Lower lobe of right lung (tissue), 2 donors: ENCODE results near the gene MYH15. TPM values are rescaled to one million over a fixed set of nuclear protein-coding genes. Genes with fewer than 3 reads are reported as not detected.

Experiments
- ATAC-seq, 2 donors: fragments of 200-7000 bp; cut with Tn5 transposase; one replicate each; pipeline ENCODE4 v1.9.1; 2020 to 2022; ENCODE audit warnings: mild to moderate bottlenecking in 2 of 2, moderate library complexity in 2 of 2
- DNase-seq: peaks from one replicate; pipeline ENCODE4 v3.0.0-alpha.2; 2020
- H3K27ac ChIP-seq: fragments of 200-600 bp; one replicate; pipeline ENCODE4 v1.8.0; 2022
- H3K27me3 ChIP-seq: fragments of 200-600 bp; one replicate; pipeline ENCODE4 v1.8.0; 2022; ENCODE audit warnings: low read depth
- H3K36me3 ChIP-seq: fragments of 200-600 bp; one replicate; pipeline ENCODE4 v1.8.0; 2022; ENCODE audit warnings: mild to moderate bottlenecking
- H3K4me1 ChIP-seq: fragments of 200-600 bp; one replicate; pipeline ENCODE4 v1.8.0; 2022
- H3K4me3 ChIP-seq: fragments of 200-600 bp; one replicate; pipeline ENCODE4 v1.8.0; 2022; ENCODE audit warnings: mild to moderate bottlenecking
- H3K9me3 ChIP-seq: fragments of 200-600 bp; one replicate; pipeline ENCODE4 v1.8.0; 2022
- CTCF ChIP-seq: fragments of 200-600 bp; IDR thresholded peaks from one replicate; pipeline ENCODE4 v1.8.0; 2022; ENCODE audit warnings: antibody characterized with exemption, mild to moderate bottlenecking
- intact Hi-C: fragments of 100-400 bp; cut with DNase I; formaldehyde crosslinking; loops from one replicate; pipeline ENCODE4 v1.11.0; 2022
- long read RNA-seq: library from polyadenylated mRNA; unstranded; transcript quantifications from one replicate; pipeline ENCODE4 v2.0.0, GENCODE V29; 2021
- total RNA-seq: library from RNA; stranded (reverse); fragmentation: NEBNext Ultra II Directional; extraction: Animal tissue kit (Norgen Biotek cat#: 25700); gene quantifications from one replicate; pipeline ENCODE4 v1.2.1, GENCODE V29; 2021
- donor health status: DM: no; HTN: yes; CAD: no; lungs with severe emphysema.

MYH15 gene
- 1.0 TPM for total RNA-seq
- long read RNA-seq, partial matches to known transcripts = 1 of 2 reads
- long read RNA-seq, other reads (novel, unspliced or antisense) = 1 of 2 reads

GRCh38 chr3:108510496-108510895 lies at the start of gene MYH15:
TSS of gene MYH15 (minus strand) at chr3:108510596. CDS start at chr3:108510530, 66 bp downstream.
- Histone ChIP-seq H3K4me3 (no peak within 1 kb of the TSS), H3K9me3 (no peaks in the 10 kb centered on the region), H3K27me3 (no peaks in the 10 kb centered on the region), H3K36me3 (no peaks in the 10 kb centered on the region), H3K27ac (no peak within 1 kb of the TSS), H3K4me1 (peaks cover 4% of the 10 kb centered on the region)
- intact Hi-C loops = no loop called here
- no peak for TF ChIP-seq CTCF
- ATAC-seq (no peak), DNase-seq (no peak)

GRCh38 chr3:108555966-108556581 lies 45.7 kb upstream of the MYH15 start:
- no peak for TF ChIP-seq CTCF
- no peaks in the 10 kb centered on the region for H3K9me3 ChIP-seq
- no peaks in the 10 kb centered on the region for H3K27me3 ChIP-seq
- no peaks in the 10 kb centered on the region for H3K36me3 ChIP-seq
- DNase-seq = no peak
- ATAC-seq = no peak
- no peak overlapping the region for H3K27ac ChIP-seq
- no peak overlapping the region for H3K4me3 ChIP-seq
- intact Hi-C loops = no loop called here
- peaks cover 9% of the 10 kb centered on the region for H3K4me1 ChIP-seq

- Histone ChIP-seq H3K27ac (no peak overlapping the region), H3K36me3 (no peaks in the 10 kb centered on the region), H3K4me3 (no peak overlapping the region), H3K27me3 (no peaks in the 10 kb centered on the region), H3K4me1 (peaks cover 9% of the 10 kb centered on the region), H3K9me3 (no peaks in the 10 kb centered on the region)
- ATAC-seq (peak in 1 of 2 donors; percentile 57), DNase-seq (no peak)
- TF ChIP-seq CTCF = no peak
- intact Hi-C loops = loop anchor here (5.0 kb wide), 1 partner anchor 68 kb away; no protein-coding TSS in a partner anchor
Measured at GRCh38 chr3:108554913-108555571, 44.6 kb upstream of the MYH15 start.

GRCh38 chr3:108554229-108554628 lies 43.8 kb upstream of the MYH15 start:
- ATAC-seq = no peak
- Histone ChIP-seq H3K9me3 (no peaks in the 10 kb centered on the region), H3K27ac (no peak overlapping the region), H3K4me1 (peaks cover 9% of the 10 kb centered on the region), H3K27me3 (no peaks in the 10 kb centered on the region), H3K4me3 (no peak overlapping the region), H3K36me3 (no peaks in the 10 kb centered on the region)
- no peak for DNase-seq
- no peak for TF ChIP-seq CTCF
- intact Hi-C loops = loop anchor here (5.0 kb wide), 1 partner anchor 67 kb away; no protein-coding TSS in a partner anchor

DNA sequence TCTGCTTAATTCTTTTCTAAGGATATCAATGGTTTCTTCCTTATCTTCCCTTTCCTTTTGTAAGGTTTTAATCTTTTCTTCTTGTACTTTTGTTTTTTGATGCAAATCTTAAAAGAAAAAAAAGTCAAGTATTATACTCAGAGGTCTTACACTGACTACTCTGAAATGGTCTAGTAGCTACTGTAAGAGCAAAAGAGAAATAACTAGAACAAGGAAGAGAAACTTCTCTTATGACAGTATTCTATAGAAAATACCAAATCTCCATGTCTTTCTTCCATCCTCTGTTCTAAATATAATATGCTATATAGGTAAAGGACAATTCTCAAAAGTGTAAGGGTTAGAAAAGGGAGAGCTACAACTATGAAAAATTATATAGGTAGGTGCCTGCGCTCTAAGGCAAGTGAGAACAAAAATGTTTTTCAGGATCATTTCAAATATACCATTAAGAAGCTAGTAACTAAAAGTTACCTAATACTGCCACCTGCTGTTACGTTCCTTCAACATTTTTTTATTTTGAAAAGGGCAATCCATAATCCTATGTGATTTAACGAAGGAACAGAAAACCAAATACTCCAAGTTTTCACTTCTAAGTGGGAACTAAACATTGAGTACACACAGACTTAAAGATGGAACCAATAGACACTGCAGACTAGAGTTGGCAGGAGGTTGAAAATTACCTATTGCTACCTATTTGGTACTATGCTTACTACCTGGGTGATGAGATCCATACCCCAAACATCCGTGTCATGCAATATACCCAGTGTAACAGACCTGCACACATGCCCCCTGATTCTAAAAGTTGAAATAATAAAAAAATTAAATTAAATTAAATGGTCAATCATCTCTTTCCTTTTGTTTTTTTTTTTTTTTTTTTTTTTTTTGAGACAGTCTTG lies 42.1 kb upstream of the MYH15 start:
- ATAC-seq = peak; percentile 66 to 74
- intact Hi-C loops = loop anchor here (5.0 kb wide), 1 partner anchor 65 kb away; no protein-coding TSS in a partner anchor

More for the DNA sequence above, 42.1 kb upstream of the MYH15 start:
- H3K36me3 ChIP-seq = no peaks in the 10 kb centered on the region
- no peak overlapping the region for H3K27ac ChIP-seq
- H3K27me3 ChIP-seq = no peaks in the 10 kb centered on the region
- peaks cover 9% of the 10 kb centered on the region for H3K4me1 ChIP-seq
- no peak overlapping the region for H3K4me3 ChIP-seq
- peak; percentile 53 for TF ChIP-seq CTCF
- no peaks in the 10 kb centered on the region for H3K9me3 ChIP-seq
- DNase-seq = no peak
